NCI-H2081 treated with DMSO at 0.1 percent for 48 hours (cell line): Measurements from ENCODE around the gene F11.
"Not testable (repeated sequence)": the region's sequence is repeated elsewhere in the genome, so short reads cannot be mapped to it uniquely, and the experiment has no call there.

Experiments
- DNase-seq: peaks from one replicate; lab custom pipeline; 2025; lab: John Stamatoyannopoulos, UW

The F11 gene

DNA sequence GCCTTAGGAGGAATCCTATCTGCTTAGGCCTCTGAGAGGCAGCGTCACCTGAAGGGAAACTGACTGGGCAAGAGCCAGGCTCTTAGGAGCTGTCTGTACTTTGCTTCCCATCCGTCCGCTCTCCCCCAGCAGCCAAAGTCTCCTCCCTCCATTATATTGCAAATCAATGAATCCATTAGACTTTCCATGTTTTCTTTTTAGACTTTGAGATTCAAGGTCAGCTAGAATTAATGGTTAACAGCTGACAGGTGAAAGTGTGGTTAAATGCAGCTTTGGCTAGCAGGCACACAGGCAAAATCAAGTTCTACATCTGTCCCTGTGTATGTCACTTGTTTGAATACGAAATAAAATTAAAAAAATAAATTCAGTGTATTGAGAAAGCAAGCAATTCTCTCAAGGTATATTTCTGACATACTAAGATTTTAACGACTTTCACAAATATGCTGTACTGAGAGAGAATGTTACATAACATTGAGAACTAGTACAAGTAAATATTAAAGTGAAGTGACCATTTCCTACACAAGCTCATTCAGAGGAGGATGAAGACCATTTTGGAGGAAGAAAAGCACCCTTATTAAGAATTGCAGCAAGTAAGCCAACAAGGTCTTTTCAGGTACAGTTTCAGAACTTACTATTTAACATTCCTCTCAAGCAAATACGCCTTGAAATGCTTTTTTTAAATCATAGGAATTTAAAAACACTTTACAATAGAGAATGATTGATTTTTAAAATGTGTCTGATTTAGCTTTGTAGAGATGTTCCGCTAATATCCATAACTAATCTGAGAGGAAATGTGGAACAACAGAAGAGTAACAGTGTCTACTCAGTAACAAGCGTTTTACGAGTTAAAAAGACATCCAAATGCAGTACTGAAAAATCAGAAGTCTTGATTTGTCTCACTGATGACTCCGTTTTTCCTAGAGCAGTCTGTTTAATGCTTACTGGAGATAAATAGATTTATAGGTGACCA, at the start of gene F11:
Gene F11 (plus strand): TSS at position 507 of the 970 bp plus-strand sequence. CDS start 948 bp downstream, outside the sequence.
- DNase-seq: no peak

- no peak for DNase-seq
Measured at GRCh38 chr4:186216465-186217024, 49.4 kb upstream of the F11 start.

DNA sequence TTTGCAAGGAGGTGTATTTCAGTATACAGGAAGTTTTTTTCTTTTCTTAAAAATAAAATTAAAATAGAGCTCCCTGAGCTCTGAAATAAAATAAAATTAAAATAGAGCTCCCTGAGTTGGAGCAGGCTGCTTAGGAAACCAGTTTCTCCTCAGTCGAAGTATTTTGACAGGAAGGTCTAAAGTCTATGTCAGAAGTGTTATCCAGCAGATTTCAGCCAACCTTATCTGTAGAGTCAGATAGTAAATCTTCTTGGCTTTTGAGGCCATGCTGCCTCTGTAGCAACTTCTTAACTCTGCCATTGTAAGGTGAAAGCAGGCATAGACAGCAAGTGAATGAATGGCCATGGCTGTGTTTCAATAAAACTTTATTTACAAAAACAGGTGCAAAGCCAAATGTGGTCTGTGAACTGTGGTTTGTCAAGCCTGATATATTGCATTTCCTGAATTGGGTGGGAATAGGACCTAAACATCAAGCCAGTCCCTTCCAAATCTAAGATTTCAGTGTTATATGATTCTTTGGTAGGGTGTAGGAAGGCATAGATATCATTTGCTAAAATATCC, 48.2 kb upstream of the F11 start:
- DNase-seq: no peak

DNA sequence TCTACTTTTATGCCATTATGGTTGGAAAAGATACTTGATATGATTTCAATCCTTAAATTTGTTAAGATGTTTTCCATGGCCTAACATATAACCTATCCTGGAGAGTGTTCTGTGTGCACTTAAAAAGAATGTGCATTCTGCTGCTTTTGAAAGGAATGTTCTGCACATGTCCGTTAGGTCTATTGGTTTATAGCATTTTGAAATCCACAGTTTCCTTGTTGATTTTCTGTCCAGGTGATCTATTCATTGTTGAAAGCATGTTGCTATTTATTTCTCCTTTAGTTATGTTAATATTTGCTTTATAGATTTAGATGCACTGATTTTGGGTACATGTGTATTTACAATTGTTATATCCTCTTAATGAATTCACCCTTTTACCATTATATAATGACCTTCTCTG, 44.4 kb upstream of the F11 start:
- DNase-seq: no peak

DNA sequence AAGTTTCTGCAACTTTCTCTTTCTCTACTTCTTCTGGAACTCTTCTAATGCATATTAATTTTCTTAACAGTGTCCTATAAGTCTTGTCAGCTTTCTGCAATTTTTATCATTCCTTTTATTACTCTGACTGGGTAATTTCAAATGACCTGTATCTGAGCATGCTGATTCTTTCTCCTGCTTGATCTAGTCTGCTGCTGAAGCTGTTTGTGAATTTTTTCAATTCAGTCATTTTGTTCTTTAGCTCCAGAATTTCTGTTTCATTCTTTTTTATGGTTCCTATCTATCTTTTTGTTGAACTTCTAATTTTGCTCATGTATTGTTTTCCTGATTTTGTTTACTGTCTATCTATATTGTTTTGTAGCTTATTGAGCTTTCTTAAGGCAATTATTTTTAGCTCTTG, 40.1 kb upstream of the F11 start:
- DNase-seq: no peak

- no peak for DNase-seq
Measured at GRCh38 chr4:186226521-186227189, 39.3 kb upstream of the F11 start.

GRCh38 chr4:186227221-186227620, 38.8 kb upstream of the F11 start, which contains the start of gene KLKB1:
Gene KLKB1, plus strand, starts transcription at chr4:186227507. Its CDS starts 689 bp downstream, at chr4:186228196.
- DNase-seq: no peak

DNA sequence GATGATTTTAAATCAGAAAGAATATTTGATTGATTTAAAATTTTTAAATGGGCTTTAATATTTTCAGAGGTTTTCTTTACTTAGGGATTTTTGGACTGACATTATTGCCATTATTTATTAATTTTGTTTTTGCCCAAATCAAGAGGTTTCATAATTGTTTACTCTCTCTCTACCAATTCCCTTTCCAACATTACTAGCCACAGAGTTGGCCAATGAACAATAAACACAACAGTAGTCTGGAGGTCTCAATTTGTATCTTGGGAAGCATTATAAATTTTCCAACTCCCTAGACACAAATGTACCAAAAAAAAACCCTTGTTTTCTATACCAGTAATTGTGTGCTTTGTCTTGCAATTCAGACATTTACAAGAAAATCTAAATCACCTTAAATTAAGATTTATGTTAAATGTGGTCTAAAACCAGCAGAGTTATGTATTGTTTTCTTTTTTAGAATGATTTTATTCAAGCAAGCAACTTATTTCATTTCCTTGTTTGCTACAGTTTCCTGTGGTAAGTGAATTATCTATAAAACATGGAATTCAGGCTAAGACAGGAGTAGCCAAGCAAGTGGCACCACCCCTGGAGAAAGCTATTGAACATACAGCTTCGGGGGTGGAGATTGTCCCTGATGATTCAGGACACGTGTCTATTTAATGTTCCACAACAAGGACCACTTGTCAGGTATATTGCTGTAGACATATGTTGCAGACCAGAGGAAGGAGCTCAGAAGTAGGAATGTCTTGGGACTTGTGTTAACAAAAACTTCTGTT, 38.1 kb upstream of the F11 start:
- DNase-seq: no peak

DNA sequence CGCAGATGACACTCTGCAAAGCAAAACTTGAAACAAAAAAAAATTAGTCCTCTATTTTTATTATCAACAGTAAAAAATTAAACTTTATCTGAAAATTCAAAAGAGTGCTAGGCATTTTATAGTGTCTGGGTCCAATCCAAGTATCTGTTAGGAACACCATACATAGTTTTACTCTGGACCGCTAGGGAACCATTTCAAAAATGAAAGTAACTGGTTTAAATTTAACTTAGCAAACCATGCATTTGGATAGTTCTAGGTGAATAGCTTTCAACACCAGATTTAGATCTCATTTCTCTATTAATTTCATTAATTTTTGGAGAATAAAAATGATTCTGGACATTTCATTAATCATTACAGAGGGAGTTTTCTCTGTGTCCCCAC, 37.5 kb upstream of the F11 start:
- DNase-seq: no peak

- no peak for DNase-seq
Measured at GRCh38 chr4:186234367-186234766, 31.6 kb upstream of the F11 start.

GRCh38 chr4:186236126-186236525, 29.9 kb upstream of the F11 start:
- no peak for DNase-seq

DNA sequence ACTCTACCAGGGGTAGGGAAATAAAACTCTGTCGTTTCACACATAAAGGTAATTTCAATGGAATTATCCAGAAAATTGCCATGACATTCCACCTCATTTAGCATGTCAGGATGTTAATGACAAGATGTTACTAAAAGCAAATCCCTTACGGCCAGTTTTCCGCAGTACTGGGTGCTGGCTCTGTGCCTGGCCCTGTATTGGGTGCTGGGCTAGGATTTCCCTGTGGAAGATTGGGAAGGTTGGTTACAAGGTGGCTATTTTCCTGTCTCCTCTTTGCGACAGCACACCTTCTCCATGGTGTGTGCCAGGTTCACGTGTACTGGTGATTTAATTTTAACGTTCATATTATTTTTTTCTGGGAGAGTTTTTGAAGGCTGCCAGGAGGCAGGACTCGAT, 25.5 kb upstream of the F11 start:
- DNase-seq: no peak

DNA sequence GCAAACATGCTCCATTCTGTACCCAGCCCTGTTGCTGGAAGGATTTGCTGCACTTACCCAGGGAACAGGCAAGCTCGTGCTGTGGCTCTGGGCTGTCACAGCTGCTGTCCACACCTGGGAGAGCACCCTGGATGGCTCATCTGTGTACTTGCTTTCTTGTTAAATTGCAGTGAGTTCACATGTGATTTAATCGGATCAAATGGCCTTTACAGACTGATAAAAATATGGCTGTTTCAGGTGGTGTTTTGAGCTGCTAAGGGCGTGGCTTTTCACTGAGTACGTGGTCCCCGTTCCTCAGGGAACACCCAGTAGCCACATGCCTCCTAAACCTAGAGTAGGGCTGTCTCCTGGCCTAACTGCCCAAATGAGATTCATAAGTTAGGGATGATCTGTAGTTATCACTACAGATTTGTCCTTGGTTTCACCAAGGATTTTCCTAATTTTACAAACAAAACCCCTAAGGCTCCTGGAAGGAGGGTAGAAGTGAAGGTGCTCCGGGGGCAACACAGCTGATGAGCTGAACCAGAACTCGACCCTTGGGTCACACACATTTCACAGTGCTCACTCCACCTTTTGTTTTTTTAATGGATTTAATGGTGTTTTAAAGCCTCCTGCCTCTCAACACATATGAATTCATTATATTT, 25.0 kb upstream of the F11 start:
- DNase-seq: no peak

DNA sequence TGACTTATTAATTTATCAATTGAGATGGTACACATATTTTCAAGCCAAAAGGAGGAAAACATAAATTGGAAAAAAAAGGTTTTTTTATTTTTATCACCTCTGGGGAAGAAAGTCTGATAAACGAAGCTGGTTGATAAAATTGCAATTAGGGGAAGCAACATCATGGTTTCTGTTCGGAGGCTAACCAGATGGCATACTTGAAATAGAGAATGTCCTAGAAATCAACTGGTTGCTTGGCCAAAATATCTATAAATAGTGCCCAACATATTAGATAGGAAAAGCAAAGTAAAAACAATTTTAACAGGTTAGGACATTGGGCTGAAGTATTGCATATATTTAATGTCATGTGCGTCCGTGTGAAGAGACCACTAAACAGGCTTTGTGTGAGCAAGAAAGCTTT, 24.4 kb upstream of the F11 start:
- DNase-seq: no peak

- not testable (repeated sequence) for DNase-seq
Measured at GRCh38 chr4:186242031-186242430, 24.0 kb upstream of the F11 start.

GRCh38 chr4:186243331-186243730, 22.7 kb upstream of the F11 start:
- DNase-seq: no peak

DNA sequence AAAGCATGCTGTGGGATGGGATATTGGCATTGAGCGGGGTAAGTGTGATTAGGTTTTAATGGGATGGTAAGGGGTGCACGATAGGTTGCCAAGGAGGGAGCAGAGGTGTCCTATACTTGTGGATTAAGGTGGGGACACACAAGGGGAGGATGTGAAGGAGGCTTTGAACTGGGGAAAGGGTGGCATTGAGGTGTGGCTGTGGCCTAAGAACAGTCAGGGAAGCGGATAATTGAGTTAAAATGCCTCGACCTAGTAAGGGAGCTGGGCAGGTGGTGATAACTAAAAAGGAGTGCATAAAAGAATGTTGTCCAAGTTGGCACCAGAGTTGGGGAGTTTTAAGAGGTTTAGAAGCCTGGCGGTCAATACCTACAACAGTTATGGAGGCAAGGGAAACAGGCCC, 21.2 kb upstream of the F11 start:
- no peak for DNase-seq

GRCh38 chr4:186247062-186247752, 18.8 kb upstream of the F11 start:
- not testable (repeated sequence) for DNase-seq

DNA sequence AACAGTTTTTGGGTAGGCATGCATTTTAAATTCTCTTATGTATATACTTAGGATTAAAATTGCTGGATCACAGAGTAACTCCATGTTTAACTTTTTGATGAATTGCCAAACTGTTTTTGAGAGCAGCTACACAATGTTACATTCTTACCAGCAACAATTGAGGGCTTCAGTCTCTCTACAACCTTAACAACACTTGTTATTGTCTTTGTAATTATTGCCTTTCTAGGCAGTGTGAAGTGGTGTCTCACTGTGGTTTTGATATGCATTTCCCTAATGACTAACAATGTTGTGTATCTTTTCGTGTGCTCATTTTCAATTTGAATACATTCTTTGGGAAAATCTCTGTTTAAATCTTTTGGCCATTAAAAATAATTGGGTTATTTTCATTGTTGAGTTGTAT, 17.3 kb upstream of the F11 start:
- no peak for DNase-seq
